HG03039 (cell line): Measurements from ENCODE around the gene VWA2.
A peak's percentile ranks its signal among the peaks of the same experiment; 100 is the strongest.

Experiments used
- ATAC-seq: cut with Tn5 transposase; IDR thresholded peaks from one replicate; pipeline ENCODE4 v1.9.1; 2021; ENCODE audit warnings: mild to moderate bottlenecking, moderate library complexity; ENCODE audit not compliant: unreplicated experiment

The VWA2 gene

GRCh38 chr10:114293075-114293474, 54.0 kb downstream of the VWA2 start:
- ATAC-seq = no peak

- no peak for ATAC-seq
Observed at GRCh38 chr10:114294549-114294948, 55.5 kb downstream of the VWA2 start.

GRCh38 chr10:114295393-114295792, 56.3 kb downstream of the VWA2 start:
- ATAC-seq = no peak

DNA sequence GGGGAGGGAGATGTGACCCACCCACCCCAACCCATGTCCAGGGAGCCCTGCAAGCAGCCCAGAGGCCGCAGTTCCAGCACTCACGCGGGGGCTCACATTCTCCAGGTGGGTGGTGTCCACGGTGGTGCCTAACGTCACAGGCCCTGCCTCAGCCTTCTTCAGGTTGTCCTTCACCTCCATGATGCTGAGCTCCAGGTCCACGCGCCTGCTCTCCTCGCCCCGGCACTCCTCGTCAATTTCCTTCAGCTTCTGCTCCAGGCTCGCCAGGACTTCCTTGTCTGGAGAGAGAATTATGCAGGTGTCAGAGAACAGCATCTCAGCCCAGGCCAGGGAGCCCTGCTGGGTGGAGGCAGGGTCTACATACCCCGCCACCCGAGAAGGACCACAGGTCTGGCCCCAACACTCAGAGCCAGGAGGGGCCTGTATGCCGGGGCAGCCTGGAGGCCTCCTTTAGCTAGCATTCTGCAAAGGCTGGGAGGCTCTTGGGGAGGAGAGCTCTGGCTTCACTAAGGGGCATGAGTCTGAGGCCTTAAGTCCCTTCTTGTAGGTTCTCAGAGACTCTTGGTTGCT, 58.2 kb downstream of the VWA2 start:
- no peak for ATAC-seq

GRCh38 chr10:114300036-114300645, 61.1 kb downstream of the VWA2 start:
- ATAC-seq = no peak

DNA sequence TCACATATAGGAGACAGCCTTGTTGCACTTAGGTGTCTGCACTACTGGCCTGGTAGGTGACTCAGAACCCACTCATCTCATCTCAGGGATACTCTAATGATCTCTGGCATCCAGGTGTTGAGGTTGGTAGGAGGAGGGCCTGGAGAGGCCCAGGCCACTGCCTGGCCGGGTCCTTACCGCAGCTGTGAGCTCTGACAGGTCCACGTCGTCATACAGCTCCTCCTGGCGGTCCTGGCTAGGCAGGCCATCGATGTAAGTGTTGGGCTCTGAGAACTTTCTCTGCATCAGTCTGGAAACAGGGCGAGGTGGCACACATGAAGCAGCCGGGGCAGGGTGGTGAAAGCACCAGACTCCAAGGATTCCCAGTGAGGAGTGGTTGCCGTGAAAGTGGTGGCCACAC, 62.1 kb downstream of the VWA2 start:
- no peak for ATAC-seq

DNA sequence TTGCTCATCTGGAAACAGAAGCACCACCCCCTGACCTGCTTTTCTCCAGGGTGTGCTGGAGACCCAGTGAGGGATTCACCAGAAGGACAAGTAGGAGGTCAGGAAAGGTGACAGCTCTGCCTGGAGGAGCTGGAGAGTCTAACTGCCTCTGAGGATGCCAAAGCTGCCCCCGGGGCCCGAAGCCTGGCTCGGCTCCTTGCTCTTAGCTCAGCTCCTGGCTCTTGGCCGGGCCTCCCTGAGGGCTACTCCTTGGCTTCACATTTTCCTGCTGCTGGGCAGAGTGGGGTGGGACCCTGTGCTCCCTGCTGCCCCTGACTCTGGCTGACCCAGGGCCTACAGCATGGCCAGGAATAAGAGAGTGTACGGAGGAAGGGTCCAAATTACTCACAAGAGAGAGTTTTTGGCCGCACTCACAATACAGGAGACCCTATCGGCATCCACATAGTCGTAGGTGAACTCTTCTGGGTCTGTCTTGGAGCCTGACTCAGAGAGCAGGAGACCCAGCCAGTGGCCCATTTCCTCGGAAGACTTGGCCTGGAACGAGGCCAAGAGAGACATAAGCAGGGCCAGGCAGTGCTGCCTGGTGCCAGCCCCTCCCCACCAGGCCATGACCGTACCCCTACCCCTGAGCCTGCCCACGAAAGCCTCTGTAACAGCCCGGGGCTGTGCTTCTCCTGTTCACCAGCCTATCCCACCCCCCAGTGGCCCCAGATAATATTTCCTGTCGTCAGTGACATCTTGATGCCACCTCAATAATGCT, 63.1 kb downstream of the VWA2 start:
- ATAC-seq = no peak

GRCh38 chr10:114303556-114303955, 64.5 kb downstream of the VWA2 start:
- ATAC-seq = no peak

DNA sequence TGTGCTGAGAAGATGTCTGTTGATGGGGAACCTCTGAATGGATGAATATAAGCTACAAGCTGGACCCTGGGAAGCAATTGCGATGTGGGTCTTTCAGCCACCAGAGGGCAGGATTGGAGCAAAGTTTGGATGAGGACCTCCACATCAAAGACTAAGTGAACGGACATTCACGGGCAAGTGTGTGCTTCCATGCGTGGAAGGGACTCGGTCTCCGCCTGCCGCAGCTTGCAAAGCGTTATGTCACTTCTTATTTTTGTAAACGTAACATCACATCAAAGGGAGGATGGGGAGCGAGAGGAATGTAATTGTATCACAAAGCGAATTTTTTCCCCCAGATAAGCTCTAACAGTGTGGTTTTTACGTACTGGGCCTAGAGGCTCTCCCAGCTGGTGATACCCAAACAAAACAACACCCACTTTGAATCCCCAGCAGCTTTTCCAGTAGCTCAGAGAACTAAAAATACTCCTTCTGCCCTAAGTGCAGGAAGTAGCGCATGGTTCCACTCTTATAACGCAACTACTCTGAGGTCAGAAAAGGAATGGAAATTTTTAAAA, 65.0 kb downstream of the VWA2 start:
- ATAC-seq = peak; percentile 59

DNA sequence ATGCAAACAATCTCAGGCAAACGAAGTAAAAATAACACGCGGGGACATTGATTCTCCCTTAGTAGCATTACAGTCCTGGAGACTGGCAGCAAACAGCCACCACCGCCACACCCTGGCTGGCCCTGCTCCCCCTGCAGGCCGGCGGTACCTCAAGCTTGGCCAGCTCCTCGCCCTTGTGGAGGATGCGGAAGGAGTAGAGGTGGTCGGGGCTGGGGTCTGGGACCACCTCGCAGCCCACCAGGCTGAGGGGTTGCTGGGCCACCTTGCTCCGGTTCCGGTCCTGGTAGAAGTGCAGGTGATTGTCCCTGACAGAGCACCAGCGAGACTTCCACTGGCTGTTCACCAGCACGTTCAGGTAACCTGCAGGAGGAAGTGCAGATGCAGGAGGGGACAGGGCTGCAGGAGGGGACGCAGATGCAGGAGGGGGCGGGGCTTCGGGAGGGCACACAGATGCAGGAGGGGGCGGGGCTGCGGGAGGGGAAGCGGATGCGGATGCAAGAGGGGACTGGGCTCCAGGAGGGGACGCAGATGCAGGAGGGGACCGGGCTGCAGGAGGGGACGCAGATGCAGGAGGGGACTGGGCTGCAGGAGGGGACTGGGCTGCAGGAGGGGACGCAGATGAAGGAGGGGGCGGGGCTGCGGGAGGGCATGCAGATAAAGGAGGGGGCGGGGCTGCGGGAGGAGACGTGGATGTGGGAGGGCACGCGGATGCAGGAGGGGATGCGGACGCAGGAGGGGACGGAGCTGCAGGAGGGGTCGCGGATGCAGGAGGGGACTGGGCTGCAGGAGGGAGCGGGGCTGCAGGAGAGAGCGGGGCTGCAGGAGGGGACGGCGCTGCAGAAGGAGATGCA, 65.7 kb downstream of the VWA2 start:
- peak; percentile 48 for ATAC-seq

- no peak for ATAC-seq
Observed at GRCh38 chr10:114305521-114305925, 66.5 kb downstream of the VWA2 start.

DNA sequence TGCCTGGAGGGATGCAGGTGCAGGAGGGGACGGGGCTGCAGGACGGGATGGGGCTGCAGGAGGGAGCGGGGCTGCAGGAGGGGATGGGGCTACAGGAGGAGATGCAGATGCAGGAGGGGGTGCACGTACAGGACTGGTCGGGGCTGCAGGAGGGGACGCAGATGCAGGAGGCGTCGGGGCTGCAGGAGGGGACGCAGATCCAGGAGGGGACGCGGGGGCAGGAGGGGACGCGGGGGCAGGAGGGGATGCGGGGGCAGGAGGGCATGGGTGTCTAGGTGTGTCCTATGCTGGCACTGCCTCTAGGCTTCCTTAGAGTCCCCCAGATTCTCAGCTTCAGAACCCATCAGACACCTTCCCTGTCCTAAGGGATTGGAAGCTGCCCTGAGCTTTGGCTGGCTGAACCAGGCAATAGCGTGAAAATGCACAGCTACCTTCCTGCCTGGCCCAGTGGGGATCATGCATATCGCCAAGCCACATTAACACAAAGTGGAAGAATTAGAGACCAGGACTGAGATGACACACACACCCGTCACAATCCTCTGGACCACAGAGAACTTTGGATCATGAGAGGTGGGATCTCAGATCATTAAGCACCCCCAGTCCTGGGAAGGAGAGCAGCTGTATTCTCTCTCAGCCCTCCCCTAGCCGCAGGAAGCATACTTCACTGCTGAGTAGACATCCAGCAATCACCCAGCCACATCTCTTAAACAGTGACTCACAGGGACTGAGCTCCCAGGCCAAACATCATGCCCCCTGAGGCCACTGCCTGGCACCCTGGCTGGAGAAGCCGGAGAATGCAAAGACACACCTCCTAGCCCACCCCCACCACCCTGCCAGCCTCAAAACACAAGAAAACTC, 67.3 kb downstream of the VWA2 start:
- ATAC-seq = no peak

DNA sequence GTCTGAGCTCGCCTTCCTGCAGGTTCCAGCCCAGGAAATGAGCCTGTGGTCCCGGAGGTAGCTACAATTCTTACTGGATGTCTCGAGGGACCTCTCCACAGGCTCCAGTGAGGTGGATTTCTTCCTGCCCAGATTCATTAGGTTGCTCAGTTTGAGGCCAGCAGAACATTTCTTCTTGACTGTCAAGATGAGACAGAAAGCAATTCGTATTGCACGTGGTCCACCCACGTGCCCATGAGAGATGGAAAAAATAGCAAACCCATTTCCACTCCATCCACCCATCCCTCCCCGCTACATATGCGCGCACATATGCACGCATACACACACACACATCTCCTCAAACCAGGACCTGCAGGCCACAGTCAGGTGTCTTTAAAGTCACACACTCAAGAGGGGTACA, 68.7 kb downstream of the VWA2 start:
- ATAC-seq = no peak

GRCh38 chr10:114308531-114309363, 69.7 kb downstream of the VWA2 start:
- no peak for ATAC-seq

- ATAC-seq = no peak
Observed at GRCh38 chr10:114309364-114309651, 70.3 kb downstream of the VWA2 start.

- no peak for ATAC-seq
Observed at GRCh38 chr10:114310346-114310745, 71.3 kb downstream of the VWA2 start.

- no peak for ATAC-seq
Observed at GRCh38 chr10:114311023-114311422, 72.0 kb downstream of the VWA2 start.

- no peak for ATAC-seq
Observed at GRCh38 chr10:114311496-114312209, 72.6 kb downstream of the VWA2 start.

DNA sequence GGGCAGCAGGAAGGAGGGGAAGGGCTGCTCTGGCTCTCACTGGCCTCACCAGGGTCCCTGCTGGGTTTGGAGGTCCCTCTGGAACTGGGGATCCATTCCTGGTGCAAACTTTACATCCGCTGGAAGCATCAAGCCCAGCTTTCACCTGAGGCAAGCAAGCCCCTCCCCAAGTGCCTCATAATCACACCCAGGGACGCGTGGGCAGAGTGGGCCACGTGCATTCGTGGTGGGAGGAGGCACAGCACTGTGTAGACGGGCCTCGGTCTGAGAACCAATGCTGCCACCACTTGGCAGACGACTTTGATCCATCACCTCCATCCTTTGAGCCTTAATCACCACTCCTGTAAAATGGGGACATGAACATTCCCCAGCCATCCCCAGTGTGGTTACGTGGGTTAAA, 74.1 kb downstream of the VWA2 start:
- no peak for ATAC-seq
